D341Med (cell line): ENCODE data around the gene SSU72.
"Not testable (repeated sequence)": the region's sequence is repeated elsewhere in the genome, so short reads cannot be mapped to it uniquely, and the experiment has no call there.

Source experiments
- DNase-seq: peaks from one replicate; pipeline ENCODE4 v3.0.0; 2012; ENCODE audit warnings: low spot score

The SSU72 gene

GRCh38 chr1:1540818-1541628, 33.6 kb downstream of the SSU72 start:
- DNase-seq: no peak

GRCh38 chr1:1540090-1540817, 34.4 kb downstream of the SSU72 start, which contains the start of gene TMEM240:
TSS of gene TMEM240 (minus strand) at chr1:1540624. CDS start at chr1:1540346, 278 bp downstream.
- no peak for DNase-seq

- DNase-seq: no peak
Observed at GRCh38 chr1:1539310-1540089, 35.2 kb downstream of the SSU72 start.

- no peak for DNase-seq
Observed at GRCh38 chr1:1538989-1539309, 35.7 kb downstream of the SSU72 start.

- no peak for DNase-seq
Observed at GRCh38 chr1:1538334-1538733, 36.3 kb downstream of the SSU72 start.

GRCh38 chr1:1537626-1538250, 36.9 kb downstream of the SSU72 start:
- no peak for DNase-seq

- DNase-seq: no peak
Observed at GRCh38 chr1:1536938-1537546, 37.6 kb downstream of the SSU72 start.

- DNase-seq: peak; percentile 41
Observed at GRCh38 chr1:1536019-1536937, 38.4 kb downstream of the SSU72 start.

GRCh38 chr1:1535201-1536018, 39.3 kb downstream of the SSU72 start:
- peak; percentile 46 for DNase-seq

GRCh38 chr1:1534401-1535154, 40.1 kb downstream of the SSU72 start:
- peak; percentile 34 for DNase-seq

GRCh38 chr1:1533894-1534291, 40.8 kb downstream of the SSU72 start:
- not testable (repeated sequence) for DNase-seq

GRCh38 chr1:1533176-1533893, 41.3 kb downstream of the SSU72 start:
- not testable (repeated sequence) for DNase-seq

- DNase-seq: no peak
Observed at GRCh38 chr1:1531947-1532346, 42.7 kb downstream of the SSU72 start.

- no peak for DNase-seq
Observed at GRCh38 chr1:1529936-1530335, 44.7 kb downstream of the SSU72 start.

GRCh38 chr1:1529321-1529720, 45.3 kb downstream of the SSU72 start:
- DNase-seq: peak; percentile 14

- peak; percentile 6 for DNase-seq
Observed at GRCh38 chr1:1528301-1529267, 46.1 kb downstream of the SSU72 start.
